ENCODE data around the gene GPA33.
"Not testable (repeated sequence)": the region's sequence is repeated elsewhere in the genome, so short reads cannot be mapped to it uniquely, and the experiment has no call there.

GRCh38 chr1:167029553-167029952 lies 60.6 kb downstream of the GPA33 start:
- not testable (repeated sequence) for TF ChIP-seq POLR2A, CTCF (IDR thresholded peaks at IDR 0.05)
